Stimulated activated CD8-positive, alpha-beta memory T cell treated with anti-CD3 and anti-CD28 coated beads, Interleukin-4, amount 100 ng/mL, for 48 hours (primary cell): Measurements from ENCODE around the gene SLC9A9.
"Not testable (repeated sequence)": the region's sequence is repeated elsewhere in the genome, so short reads cannot be mapped to it uniquely, and the experiment has no call there.

Experiments
- DNase-seq: peaks from one replicate; pipeline ENCODE4 v3.0.0-alpha.2; 2020

SLC9A9 gene

DNA sequence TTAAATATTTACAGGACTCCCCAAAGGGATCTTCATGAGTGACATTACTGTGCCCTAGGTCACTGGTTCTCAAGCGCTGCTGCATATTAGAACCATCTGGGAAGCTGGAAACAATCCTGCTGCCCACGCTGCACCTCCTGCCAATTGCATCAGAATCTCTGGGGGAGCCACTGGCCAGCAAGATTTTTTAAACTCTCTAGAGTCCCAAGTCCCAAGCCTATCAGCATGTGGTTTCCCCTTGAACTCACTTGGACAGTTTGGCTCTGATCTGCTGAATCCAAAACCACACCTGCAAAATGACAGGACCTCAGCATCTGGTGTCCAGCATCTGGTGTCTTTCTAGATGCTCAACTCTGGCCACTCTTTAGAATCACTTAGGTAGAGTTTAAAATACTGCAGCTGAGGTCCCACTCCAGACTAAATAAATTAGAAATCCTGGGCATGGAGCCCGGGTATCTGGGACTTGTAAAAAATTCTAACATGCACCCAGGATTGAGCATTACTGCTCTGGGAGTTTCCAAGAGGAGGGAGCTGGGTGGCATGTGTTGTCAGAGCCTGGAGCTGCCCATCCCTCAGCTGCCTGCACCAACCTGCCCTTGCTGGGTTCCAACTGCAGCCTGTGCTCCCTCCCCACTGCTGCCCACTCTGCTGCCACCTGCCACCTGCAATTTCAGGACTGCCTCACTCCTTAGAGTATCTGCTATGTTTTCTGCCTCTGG, 311.3 kb downstream of the SLC9A9 start:
- no peak for DNase-seq

DNA sequence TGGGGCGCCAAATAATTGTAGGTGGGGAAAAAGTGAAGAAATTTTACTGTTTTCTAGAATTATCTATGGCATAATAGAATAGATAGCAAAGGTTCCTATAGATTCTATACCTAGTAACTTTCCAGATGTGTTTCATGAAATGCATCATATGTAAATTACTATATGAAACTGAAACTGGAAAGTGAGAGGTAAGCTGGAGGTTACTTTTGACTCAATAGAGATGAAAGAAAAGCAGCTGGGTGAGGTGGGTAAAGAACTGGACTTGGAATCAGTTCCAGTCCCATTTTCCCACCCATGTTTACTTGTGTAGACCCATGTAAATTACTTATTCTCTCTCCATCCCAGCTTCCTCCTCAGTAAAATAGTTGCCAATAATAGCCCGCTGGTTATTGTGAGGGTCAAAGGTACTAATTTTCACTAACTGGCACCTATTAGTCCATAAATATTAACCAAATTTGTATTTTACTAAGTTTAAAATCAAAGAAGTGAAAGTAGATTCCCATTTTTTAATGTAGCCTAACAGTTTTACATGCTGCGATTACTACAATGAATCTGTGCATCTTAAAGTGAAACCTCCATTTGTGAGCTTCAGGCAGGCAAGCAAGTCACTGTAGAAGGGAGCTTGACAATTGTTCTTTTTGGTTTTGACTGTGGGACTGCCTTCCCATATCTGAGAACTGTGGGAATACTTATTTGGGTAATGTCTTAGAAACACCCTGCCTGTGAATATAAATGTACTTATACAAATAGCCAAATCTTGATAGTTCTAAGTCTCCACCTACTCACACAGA, 312.1 kb downstream of the SLC9A9 start:
- no peak for DNase-seq

DNA sequence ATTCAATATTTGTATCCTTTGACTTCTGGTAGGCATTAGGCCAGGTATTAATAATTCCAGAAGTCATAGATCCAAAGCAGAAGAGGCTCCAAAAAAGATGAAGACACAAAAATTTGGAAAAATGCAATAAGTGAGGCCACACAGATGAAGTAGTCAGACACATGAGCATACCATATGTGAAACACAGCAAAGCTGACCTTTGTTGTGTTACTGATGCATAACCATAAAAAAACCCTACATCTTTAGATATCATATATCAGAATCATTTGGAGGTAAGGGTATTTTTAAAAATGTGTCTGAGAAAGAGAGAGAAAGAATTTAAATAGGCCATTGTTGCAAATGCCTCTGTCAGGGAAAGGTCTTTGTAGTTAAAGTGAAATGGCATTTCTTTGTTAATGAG, 314.9 kb downstream of the SLC9A9 start:
- DNase-seq: no peak

DNA sequence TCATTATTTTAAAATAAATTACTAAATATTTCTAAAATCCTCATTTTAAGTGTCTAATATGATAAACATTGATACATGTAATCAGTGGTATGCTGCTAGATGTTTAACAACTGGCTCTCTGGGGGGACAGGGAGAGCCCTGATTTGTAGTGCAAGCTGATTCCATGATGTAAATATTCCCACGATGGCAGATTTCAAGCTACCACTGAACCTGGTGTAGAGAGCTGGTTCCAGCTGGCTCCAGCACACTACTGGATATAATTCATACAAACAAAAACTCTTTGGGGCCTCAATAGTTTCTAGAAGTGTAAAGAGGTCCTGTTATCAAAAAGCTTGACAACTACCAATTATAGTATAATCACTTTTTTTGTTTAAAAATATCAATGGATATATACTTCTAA, 316.2 kb downstream of the SLC9A9 start:
- DNase-seq: no peak

DNA sequence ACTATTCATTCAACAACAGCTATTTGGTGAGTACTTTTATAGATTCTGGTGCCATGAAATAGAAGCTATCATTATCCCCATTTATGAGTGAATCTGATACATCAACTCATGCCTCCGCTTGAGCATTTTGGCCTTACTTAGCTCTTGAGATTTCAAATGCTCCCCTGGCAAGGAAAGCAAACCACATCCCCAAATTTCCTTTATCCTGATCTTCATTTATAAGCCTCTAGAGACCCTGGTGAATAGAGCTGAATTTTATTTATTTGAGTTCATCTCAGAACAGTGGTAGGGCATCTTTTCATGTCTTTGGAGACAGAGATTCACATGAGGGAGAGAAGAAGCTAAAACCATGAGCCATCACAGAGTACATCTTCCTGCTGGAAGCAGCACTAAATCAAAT, 317.2 kb downstream of the SLC9A9 start:
- DNase-seq: no peak

DNA sequence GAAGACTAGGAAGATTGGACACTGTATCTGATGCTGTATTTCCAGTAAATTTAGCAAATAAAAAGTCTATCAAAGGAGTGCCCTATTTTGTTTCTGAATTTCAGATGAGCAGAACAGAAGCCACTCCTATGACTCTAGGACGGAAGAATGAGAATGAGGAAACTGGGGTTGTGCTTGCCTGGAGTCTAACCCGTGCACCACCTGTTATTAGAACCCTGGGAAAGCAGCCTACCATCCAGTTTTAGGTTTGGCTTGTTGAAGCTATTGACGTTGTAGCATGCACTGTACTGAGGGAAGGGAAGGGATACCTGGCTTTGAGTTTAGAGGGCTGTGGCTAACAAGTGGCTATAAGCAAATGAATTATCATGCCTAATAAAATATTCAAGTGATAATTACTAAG, 318.5 kb downstream of the SLC9A9 start:
- no peak for DNase-seq

DNA sequence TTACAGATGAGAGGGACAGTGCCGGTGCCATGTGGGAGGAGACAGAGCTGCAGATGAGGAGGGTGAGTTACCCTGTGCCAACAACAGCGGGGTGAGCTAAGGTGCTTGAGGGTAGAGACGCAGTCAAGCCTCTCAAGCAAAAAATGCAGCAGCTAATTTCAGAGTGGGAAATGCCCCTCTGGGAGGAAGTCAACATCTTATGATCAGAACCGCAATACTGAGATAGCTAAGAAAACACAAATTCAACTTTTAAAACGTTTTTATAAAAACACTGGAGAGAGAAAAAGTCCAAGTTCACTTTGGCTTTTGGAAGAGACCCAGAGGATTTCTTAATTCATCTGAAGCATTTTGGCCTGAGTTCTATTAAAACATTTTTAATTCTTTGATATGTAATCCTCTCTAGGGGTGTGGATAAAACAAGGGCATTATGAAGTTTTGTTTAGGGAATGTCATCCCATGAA, 319.2 kb downstream of the SLC9A9 start:
- no peak for DNase-seq

DNA sequence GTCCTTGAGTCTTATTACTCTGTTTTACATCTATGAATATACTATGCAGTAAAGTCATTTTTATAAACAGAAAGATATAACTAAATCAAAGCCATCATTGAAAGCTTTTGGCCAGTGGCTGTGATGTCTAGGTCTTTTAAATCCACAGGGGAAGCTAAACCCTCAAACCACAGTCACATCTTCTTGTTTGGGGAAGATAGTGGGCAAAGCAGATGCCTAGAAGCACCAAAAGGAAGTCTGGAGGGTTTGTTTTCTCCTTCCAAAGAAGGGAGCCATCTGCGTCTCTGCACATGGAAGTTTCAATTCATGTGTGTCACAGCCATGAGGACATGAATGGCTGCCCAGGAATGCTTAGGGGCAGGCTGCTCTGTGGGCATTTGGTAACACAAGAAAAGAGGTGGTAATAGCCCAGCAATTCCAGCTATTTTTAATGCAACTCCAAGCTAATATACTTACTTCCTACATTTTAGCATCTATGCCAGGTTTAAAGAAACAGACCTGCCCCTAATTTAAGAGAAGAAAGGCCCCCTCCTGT, 322.2 kb downstream of the SLC9A9 start:
- DNase-seq: no peak

DNA sequence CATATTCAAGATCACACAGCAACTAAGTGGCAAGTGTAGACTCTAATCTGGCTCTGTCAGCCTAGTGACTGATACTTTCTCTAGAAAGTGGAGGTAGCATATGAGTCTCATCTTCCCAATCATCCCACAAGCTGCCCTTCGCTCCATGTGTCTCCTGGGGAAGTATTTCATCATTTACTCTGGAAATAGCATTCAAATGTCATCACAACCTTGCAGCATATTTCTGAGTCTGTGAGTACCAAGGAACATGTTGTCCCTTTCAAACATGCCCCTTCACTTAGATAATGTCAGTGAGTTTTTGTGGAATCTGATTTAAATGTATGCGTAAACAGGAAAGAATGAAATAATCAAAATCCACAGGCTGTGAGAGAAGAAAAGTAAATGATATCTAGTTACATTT, 322.9 kb downstream of the SLC9A9 start:
- DNase-seq: no peak

DNA sequence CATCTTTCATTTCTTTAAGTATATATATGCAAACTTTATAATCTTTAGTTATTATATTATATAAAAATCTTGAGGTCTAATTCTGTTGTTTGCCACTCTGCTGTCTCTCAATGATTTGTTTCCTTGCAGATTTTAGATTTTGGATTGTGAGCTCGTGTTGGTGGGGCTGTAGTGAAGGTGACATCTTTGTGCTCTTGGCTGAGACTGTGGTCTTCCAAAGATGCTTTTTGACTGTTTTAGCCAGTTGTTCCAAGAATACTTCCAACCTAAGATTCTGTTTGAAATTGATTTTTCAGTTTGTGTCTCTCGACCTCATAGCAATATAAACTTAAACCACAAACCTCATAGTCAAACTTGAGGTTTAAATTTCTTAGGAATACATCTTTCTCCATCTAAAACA, 326.5 kb downstream of the SLC9A9 start:
- DNase-seq: no peak

DNA sequence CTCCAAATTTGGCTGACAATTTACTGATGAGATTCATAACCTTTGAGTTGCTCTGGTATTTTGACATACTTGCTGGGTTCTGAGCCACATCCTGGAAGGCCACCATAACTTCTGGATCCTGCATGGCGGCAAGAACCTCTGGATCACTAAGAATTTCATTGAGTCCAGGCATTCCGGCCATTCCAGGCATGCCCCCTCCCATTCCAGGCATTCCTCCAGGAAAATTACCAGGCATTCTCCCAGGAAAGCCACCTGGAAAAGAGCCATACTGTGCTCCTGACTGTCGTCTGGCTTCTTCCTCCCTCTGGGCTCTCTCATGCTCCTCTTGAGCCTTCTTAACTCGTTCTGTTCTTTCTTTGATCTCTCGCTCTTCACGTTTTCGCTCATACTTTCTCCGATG, 331.1 kb downstream of the SLC9A9 start:
- not testable (repeated sequence) for DNase-seq

DNA sequence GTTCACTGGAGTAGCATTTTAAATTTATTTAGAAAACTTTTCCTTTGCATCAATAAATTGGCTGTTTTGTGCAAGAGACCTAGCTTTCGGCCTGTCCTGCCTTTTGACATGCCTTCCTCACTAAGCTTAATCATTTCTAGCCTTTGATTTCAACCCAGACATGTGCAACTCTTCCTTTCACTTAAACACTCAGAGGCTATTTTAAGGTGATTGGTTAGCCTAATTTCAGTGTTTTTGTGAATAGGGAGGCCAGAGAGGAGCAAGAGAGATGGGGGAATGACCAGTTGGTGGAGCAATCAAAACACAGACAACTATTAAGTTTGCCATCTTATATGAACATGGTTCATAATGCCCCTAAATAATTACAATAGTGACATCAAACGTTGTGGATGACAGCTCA, 333.4 kb downstream of the SLC9A9 start:
- no peak for DNase-seq

DNA sequence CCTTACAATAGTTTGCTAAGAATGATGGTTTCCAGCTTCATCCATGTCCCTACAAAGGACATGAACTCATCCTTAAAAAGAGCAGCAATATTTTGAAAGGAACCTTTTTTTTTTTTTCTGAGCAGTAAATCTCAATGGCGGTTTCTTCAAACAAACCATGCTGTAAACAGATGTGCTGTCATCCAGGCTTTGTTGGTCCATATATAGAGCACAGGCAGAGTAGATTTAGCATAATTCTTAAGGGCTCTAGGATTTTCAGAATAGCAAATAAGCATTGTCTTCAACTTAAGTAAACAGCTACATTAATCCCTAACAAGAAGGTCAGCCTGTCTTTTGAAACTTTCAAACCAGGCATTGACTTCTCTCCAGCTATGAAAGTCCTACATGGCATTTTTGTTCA, 334.2 kb downstream of the SLC9A9 start:
- no peak for DNase-seq

DNA sequence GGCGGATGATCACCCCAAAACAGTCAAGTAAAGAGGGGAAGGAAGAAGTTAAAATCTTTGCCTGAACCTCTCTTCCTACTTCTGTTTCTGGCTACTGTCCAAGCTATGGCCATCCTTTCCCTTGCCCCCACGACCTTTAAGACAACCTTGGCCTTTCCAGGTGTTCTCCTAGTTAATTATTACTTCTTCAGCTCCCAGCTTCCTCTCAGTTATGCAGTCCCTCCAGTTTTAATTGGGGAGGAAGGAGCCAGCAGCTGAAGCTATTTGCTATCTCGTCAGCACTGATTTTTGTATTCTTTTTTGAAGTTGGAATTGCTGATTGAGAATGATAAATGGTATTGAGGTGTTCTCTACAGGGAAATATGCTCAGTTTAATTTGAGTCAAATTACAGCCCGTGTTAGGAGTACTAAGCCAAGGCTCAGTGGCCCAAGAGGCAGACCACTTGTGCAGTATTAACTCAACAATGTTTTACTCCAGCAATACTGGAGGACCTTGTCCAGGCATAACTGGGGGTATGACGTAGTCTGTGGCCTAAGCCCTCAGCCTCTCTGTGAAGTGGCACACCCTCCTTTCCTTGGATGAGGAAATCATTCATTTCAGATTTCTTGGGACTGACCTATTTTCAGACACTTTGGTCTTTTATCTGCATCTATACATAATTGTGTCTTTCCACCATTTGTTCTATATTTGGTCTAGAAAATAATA, 336.9 kb downstream of the SLC9A9 start:
- no peak for DNase-seq

DNA sequence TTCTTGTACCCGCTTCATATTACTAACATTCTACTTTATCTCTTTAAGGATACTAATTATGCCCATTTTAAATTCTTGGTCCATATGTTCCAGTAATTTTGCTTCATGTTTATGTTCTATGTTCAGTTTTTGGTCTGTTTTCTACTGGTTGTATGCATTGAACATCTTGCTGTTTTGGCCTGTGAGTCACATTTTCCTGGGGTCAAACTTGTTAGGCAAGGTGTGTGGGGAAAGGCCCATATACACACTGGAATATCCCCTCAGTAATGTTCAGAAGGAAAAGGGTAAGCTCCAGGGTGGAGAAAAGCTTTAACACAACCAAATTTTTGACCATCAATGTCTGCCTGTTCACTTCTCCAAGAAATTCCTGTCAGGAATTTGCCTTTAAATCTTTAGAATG, 337.7 kb downstream of the SLC9A9 start:
- no peak for DNase-seq

DNA sequence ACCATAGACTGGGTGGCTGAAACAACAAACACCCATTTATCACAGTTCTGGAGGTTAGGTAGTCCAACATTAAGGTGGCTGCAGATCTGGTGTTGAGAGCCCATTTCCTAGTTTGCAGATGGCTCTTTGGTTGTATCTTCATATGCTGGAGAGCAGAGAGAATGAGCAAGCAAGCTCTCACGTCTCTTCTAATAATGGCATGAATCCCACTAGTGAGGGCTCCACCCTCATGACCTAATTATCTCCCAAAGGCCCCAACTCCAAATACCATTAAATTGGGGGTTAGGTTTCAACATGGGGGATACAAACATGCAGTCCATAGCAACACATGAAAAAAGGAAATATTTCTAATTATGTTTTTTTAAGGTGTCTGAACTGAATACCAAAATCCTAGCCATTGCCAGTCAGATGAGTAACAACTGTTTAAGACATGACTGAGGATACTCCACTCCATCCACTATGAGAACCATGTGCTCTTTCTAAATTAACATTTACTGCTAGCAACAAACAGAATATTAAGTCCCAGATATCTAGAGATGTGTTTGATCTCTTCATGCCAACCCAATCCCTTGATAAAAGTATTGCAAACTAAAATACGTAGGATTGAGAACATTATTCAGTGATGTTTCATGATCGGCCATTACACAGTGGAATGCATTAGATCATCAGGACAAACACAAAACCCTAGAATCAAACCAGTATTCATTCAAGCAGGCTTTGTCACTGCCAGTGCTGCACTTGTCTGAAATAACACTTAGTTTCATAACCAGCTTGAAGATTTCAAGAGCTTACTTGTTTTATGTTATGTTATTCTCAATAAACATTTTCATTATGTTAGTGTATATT, 340.3 kb downstream of the SLC9A9 start:
- DNase-seq: no peak

DNA sequence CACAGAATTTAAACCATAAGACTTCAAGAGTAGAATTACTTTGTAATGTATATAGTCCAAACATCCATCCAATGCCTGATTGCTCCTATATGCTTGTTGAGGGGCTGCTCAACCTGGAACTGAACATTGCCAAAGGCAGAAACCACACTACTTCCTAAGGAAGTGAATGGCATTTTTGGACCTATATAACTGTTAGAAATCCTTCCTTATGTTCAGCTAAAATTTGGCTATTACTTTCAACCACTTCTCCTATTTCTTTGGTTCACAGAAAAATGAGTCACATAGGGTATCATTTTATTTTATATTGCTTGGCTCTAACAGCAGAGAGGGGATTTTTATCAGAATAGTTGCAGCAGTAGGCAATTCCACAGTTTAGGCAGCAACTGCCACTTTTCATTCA, 342.1 kb downstream of the SLC9A9 start:
- no peak for DNase-seq

DNA sequence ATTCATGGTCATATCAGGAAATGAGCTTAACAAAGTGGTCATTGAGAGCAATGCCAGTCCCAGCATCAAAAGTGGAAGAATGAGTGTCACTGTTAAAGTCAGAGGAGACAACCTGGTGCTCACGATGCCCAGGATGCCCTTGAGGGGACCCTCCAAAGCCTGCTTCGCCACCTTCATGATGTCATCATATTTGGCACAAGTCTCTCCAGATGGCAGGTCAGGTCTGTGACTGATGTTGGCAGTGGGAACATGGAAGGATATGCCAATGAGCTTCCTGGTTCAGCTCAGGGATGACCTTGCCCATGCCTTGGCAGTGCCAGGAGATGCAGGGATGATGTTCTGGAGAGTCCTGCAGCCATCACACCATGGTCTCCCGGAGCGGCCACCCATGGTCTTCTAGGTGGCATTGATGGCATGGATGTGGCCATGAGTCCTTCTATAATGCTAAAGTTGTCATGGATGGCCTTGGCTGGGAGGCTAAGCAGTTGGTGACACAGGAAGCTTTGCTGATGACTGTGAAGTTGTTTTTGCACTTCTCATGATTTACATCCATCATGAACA, 344.9 kb downstream of the SLC9A9 start:
- no peak for DNase-seq

DNA sequence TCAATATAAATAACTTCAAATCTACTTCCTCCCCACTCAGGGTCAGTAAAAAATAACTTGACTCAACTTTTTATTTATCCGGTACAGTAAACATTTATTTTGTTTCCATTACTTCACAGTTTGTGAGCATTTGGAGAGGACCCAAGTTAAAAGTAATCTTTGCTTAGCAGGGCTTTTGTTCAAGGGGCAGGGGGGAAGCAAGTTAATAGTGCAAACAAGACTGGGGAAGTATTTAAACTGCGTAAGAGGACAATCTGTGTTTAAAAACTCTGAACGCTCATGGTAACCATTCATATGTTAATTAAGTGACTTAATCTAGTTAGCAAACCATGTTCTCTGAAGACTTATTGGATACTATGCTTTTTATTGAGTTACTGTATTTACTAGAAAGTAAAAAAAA, 346.2 kb downstream of the SLC9A9 start:
- DNase-seq: no peak

DNA sequence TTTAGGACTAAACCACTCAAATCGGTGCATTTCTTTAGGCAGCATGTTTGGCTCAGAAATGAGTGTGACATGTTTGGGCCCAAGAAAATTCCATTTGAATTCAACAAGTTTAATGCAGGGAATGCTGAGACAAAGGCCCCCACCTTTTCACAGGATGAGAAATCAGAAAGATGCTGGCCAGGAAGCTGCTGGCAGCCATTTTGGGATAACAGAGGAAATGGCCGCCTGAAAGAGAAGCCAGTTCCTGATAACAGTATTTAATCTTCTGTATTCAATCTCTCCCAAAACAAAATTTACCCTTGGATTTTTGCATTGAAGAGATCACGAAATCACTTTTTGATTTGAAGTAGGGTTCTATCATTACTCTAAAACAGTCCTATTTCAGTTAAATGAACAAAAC, 350.9 kb downstream of the SLC9A9 start:
- DNase-seq: no peak

DNA sequence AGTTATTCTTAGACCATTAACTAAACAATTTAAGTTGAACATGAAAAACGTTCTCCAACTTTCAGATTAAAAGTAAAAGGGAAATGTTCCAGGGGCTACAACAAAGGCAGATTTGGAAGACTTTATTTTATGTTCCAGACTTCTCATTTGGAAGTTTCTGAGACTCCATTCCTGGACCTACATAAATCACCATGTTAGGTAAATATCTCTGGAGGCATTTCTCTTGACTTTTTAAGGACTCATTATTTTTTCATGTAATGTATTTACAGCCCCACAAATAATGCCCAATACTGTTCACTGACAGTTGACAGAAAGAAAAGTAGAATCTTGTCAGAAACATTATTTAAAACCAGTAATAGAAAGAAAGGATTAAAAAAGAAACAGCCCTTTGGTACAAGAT, 352.1 kb downstream of the SLC9A9 start:
- no peak for DNase-seq

DNA sequence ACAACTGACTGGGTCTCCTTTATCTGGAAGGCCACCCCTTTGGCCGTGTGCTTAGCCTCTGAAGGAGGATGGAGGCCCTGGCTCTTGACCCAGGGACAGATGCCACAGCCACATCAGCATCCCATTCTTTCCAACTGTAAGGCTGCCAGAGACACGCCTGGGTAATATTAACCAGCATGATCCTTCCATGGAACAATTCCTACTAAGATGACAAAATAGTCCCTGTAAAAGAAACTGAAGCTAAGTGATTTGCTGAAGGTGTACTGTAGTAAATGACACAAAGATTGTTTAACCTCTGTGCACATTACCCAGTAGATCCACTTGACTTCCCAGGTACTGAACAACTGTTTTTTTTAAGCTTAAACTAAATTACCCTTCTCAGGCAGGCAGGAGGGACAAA, 352.7 kb downstream of the SLC9A9 start:
- DNase-seq: no peak
